Hepatocyte (in vitro differentiated cells): Measurements from ENCODE around the gene NIN. TPM values are rescaled to one million over a fixed set of nuclear protein-coding genes. Genes with fewer than 3 reads are reported as not detected.

ENCODE experiments used
- DNase-seq: peaks from one replicate; pipeline ENCODE4 v3.0.0-alpha.2; 2016; ENCODE audit warnings: low spot score
- H2AFZ ChIP-seq: fragments of 200-600 bp; sonication (generic); 2 replicates; pipeline ENCODE4 v1.6.0; 2016; ENCODE audit warnings: antibody characterized with exemption, mild to moderate bottlenecking
- H3K27ac ChIP-seq: fragments of 200-600 bp; sonication (generic); 2 replicates; pipeline ENCODE4 v1.5.1; 2016; ENCODE audit warnings: mild to moderate bottlenecking
- H3K27me3 ChIP-seq: fragments of 200-600 bp; sonication (generic); 2 replicates; pipeline ENCODE4 v1.6.1; 2016
- H3K36me3 ChIP-seq: fragments of 200-600 bp; sonication (generic); replicated peaks from 2 replicates; pipeline ENCODE4 v1.5.1; 2016; ENCODE audit warnings: low read depth; ENCODE audit not compliant: insufficient read depth
- H3K4me1 ChIP-seq: fragments of 200-600 bp; sonication (generic); 2 replicates; pipeline ENCODE4 v1.5.1; 2016; ENCODE audit warnings: mild to moderate bottlenecking, moderate library complexity; ENCODE audit not compliant: insufficient read depth
- H3K4me2 ChIP-seq: fragments of 200-600 bp; sonication (generic); 2 replicates; pipeline ENCODE4 v1.6.0; 2016
- H3K4me3 ChIP-seq: fragments of 200-600 bp; sonication (generic); 2 replicates; pipeline ENCODE4 v1.5.1; 2016; ENCODE audit warnings: mild to moderate bottlenecking
- H3K79me2 ChIP-seq: fragments of 200-600 bp; sonication (generic); 2 replicates; pipeline ENCODE4 v1.6.0; 2017; ENCODE audit warnings: mild to moderate bottlenecking
- H3K9me2 ChIP-seq: fragments of 200-600 bp; sonication (generic); replicated peaks from 2 replicates; pipeline ENCODE4 v1.6.0; 2017; ENCODE audit warnings: mild to moderate bottlenecking; ENCODE audit not compliant: insufficient read depth
- H3K9me3 ChIP-seq: fragments of 200-600 bp; sonication (generic); 2 replicates; pipeline ENCODE4 v1.5.1; 2016; ENCODE audit warnings: low read depth, mild to moderate bottlenecking
- H4K20me1 ChIP-seq: fragments of 200-600 bp; sonication (generic); 2 replicates; pipeline ENCODE4 v1.6.0; 2016; ENCODE audit warnings: mild to moderate bottlenecking; ENCODE audit not compliant: insufficient read depth, poor library complexity, severe bottlenecking
- CTCF ChIP-seq: fragments of 200-600 bp; sonication (generic); IDR thresholded peaks from 2 replicates; pipeline ENCODE4 v1.5.1; 2016; ENCODE audit warnings: antibody characterized with exemption, mild to moderate bottlenecking; ENCODE audit not compliant: poor library complexity
- EZH2 ChIP-seq: fragments of 200-600 bp; sonication (generic); IDR thresholded peaks from 2 replicates; pipeline ENCODE4 v1.6.1; 2016; ENCODE audit warnings: antibody characterized with exemption, mild to moderate bottlenecking, borderline replicate concordance
- EZH2phosphoT487 ChIP-seq: fragments of 200-600 bp; sonication (generic); IDR thresholded peaks from one replicate; pipeline ENCODE4 v1.6.1; 2018; ENCODE audit warnings: antibody characterized with exemption, mild to moderate bottlenecking, low read depth, moderate library complexity; ENCODE audit not compliant: unreplicated experiment, severe bottlenecking
- WGBS: methylation state at CpG from one replicate; pipeline ENCODE4 v1.1.6; 2016; ENCODE audit warnings: low lambda C conversion rate; ENCODE audit errors: missing lambda C conversion rate; 5-methylcytosine and 5-hydroxymethylcytosine counted together
- polyA plus RNA-seq: library from polyadenylated mRNA; unstranded; fragments of >200 nt; fragmentation: Nextera tagmentation; extraction: Ambion mirVana; gene quantifications from 2 replicates; pipeline ENCODE4 v1.2.1, GENCODE V29; 2016
- total RNA-seq: library from RNA; depleted of rRNA; stranded (reverse); fragments of >200 nt; gene quantifications from 2 replicates; pipeline ENCODE4 v1.2.3, GENCODE V29; 2014

NIN gene
- total and polyA plus RNA-seq, 2 experiments from 2014 or later, result 4.2 to 11.6 TPM

- no peak overlapping the region for H3K27ac ChIP-seq
- H3K9me2 ChIP-seq, result no peaks in the 10 kb centered on the region
- no peaks in the 10 kb centered on the region for H4K20me1 ChIP-seq
- H2AFZ ChIP-seq, result no peak overlapping the region
- H3K4me1 ChIP-seq, result no peaks in the 10 kb centered on the region
- H3K9me3 ChIP-seq, result no peaks in the 10 kb centered on the region
- no peaks in the 10 kb centered on the region for H3K36me3 ChIP-seq
- no peaks in the 10 kb centered on the region for H3K79me2 ChIP-seq
- WGBS, result 76% methylated on average over 3 of the region's 3 CpGs
- no peak overlapping the region for H3K4me3 ChIP-seq
- DNase-seq, result no peak
- H3K4me2 ChIP-seq, result no peak overlapping the region
- TF ChIP-seq EZH2phosphoT487, result no peak
- TF ChIP-seq EZH2, result no peak
- no peak for TF ChIP-seq CTCF
- H3K27me3 ChIP-seq, result no peaks in the 10 kb centered on the region
These were observed 104.4 kb downstream of the NIN start for GRCh38 chr14:50726372-50727107.

GRCh38 chr14:50725761-50726160 lies 105.2 kb downstream of the NIN start:
- Histone ChIP-seq H3K4me3 (no peak overlapping the region), H3K27me3 (no peaks in the 10 kb centered on the region), H3K4me1 (no peaks in the 10 kb centered on the region), H4K20me1 (no peaks in the 10 kb centered on the region), H3K79me2 (no peaks in the 10 kb centered on the region), H3K9me3 (no peaks in the 10 kb centered on the region), H3K36me3 (no peaks in the 10 kb centered on the region), H3K27ac (no peak overlapping the region), H3K4me2 (no peak overlapping the region), H2AFZ (no peak overlapping the region), H3K9me2 (no peaks in the 10 kb centered on the region)
- TF ChIP-seq CTCF (no peak), EZH2 (no peak), EZH2phosphoT487 (no peak)
- 88% methylated on average over 5 of the region's 5 CpGs for WGBS
- no peak for DNase-seq

- Histone ChIP-seq H3K9me2 (no peaks in the 10 kb centered on the region), H4K20me1 (no peaks in the 10 kb centered on the region), H3K36me3 (no peaks in the 10 kb centered on the region), H2AFZ (no peak overlapping the region), H3K4me1 (no peaks in the 10 kb centered on the region), H3K4me2 (no peak overlapping the region), H3K27ac (no peak overlapping the region), H3K9me3 (no peaks in the 10 kb centered on the region), H3K27me3 (no peaks in the 10 kb centered on the region), H3K4me3 (no peak overlapping the region), H3K79me2 (no peaks in the 10 kb centered on the region)
- TF ChIP-seq CTCF, result no peak
- no peak for TF ChIP-seq EZH2phosphoT487
- TF ChIP-seq EZH2, result no peak
- WGBS, result 83% methylated on average over 1 of the region's 1 CpG
- no peak for DNase-seq
These were observed 110.8 kb downstream of the NIN start for GRCh38 chr14:50719911-50720759.
